ENCODE data around the gene GCAT. TPM values are rescaled to one million over a fixed set of nuclear protein-coding genes. Genes with fewer than 3 reads are reported as not detected.
A peak's percentile ranks its signal among the peaks of the same experiment; 100 is the strongest.

GCAT gene
- total and polyA plus RNA-seq, 9 of the 15 experiments (the other 6 are each of a cell fraction or from before 2014, with no cell fraction given): 1.9 to 69.9 (median 26.4) TPM

DNA sequence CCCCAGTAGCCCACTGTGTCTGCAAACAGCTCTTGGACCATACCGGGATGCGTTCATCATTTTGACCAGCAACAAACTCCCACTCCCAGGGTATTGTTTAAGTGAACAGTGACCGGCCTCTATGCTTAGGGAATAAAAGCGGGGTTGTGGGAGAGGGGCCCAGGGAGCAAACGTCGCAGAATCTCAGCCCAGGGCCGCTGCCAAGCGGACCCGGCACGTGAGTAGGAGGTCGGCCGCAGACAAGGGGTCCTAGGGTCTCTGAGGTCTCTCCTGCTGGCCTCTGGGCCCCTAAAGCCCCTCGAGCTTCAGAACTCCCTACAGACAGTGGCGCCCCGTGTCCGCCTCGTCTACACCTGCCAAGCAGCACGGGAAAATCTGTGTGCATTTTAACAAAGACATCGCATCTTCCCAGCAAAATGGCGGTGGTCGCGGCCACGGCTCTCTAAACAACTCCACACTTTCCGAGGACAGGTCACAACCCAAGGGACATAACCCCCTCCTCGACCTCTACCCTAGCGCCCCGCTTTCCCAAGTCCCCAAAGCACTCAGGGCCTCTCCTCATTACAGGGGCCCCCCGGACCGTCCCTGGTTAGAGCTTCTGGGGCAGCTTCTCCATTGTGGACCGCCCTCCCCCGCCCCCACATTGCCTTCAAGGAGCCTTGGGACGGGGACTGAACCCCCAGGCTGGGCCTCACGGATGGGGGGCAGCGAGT, 3.9 kb upstream of the GCAT start (continued):
- TF ChIP-seq, protein P1, sequence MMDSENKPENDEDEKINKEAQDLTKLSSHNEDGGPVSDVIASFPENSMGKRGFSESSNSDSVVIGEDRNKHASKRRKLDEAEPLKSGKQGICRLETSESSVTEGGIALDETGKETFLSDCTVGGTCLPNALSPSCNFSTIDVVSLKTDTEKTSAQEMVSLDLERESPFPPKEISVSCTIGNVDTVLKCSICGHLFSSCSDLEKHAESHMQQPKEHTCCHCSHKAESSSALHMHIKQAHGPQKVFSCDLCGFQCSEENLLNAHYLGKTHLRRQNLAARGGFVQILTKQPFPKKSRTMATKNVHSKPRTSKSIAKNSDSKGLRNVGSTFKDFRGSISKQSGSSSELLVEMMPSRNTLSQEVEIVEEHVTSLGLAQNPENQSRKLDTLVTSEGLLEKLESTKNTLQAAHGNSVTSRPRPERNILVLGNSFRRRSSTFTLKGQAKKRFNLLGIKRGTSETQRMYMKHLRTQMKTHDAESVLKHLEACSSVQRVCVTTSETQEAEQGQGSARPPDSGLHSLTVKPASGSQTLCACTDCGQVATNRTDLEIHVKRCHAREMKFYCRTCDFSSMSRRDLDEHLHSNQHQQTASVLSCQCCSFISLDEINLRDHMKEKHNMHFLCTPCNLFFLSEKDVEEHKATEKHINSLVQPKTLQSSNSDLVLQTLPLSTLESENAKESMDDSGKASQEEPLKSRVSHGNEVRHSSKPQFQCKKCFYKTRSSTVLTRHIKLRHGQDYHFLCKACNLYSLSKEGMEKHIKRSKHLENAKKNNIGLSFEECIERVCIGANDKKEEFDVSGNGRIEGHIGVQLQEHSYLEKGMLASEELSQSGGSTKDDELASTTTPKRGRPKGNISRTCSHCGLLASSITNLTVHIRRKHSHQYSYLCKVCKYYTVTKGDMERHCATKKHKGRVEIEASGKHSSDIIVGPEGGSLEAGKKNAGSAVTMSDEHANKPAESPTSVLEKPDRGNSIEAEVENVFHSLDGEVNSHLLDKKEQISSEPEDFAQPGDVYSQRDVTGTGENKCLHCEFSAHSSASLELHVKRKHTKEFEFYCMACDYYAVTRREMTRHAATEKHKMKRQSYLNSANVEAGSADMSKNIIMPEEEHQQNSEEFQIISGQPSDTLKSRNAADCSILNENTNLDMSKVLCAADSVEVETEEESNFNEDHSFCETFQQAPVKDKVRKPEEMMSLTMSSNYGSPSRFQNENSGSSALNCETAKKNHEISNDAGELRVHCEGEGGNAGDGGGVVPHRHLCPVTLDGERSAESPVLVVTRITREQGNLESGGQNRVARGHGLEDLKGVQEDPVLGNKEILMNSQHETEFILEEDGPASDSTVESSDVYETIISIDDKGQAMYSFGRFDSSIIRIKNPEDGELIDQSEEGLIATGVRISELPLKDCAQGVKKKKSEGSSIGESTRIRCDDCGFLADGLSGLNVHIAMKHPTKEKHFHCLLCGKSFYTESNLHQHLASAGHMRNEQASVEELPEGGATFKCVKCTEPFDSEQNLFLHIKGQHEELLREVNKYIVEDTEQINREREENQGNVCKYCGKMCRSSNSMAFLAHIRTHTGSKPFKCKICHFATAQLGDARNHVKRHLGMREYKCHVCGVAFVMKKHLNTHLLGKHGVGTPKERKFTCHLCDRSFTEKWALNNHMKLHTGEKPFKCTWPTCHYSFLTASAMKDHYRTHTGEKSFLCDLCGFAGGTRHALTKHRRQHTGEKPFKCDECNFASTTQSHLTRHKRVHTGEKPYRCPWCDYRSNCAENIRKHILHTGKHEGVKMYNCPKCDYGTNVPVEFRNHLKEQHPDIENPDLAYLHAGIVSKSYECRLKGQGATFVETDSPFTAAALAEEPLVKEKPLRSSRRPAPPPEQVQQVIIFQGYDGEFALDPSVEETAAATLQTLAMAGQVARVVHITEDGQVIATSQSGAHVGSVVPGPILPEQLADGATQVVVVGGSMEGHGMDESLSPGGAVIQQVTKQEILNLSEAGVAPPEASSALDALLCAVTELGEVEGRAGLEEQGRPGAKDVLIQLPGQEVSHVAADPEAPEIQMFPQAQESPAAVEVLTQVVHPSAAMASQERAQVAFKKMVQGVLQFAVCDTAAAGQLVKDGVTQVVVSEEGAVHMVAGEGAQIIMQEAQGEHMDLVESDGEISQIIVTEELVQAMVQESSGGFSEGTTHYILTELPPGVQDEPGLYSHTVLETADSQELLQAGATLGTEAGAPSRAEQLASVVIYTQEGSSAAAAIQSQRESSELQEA (IDR thresholded peaks at IDR 0.05; ENCODE audit: low read depth): no peak
- TF ChIP-seq, protein P2, sequence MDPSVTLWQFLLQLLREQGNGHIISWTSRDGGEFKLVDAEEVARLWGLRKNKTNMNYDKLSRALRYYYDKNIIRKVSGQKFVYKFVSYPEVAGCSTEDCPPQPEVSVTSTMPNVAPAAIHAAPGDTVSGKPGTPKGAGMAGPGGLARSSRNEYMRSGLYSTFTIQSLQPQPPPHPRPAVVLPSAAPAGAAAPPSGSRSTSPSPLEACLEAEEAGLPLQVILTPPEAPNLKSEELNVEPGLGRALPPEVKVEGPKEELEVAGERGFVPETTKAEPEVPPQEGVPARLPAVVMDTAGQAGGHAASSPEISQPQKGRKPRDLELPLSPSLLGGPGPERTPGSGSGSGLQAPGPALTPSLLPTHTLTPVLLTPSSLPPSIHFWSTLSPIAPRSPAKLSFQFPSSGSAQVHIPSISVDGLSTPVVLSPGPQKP (CRISPR knock-in tag; IDR thresholded peaks at IDR 0.05): no peak
- 0 out of 2 replicates have a peak, but pooled peaks have one; percentile 9 for TF ChIP-seq ZFX (CRISPR knock-in tag; IDR thresholded peaks at IDR 0.05)
- no peak for TF ChIP-seq KDM2B (CRISPR knock-in tag; IDR thresholded peaks at IDR 0.05)
- no peak for TF ChIP-seq RFX1 (IDR thresholded peaks at IDR 0.05)
- TF ChIP-seq PURB (CRISPR knock-in tag; IDR thresholded peaks at IDR 0.05; ENCODE audit: low read depth): no peak
- no peak for TF ChIP-seq BCOR (IDR thresholded peaks at IDR 0.05)
- TF ChIP-seq, protein P3, sequence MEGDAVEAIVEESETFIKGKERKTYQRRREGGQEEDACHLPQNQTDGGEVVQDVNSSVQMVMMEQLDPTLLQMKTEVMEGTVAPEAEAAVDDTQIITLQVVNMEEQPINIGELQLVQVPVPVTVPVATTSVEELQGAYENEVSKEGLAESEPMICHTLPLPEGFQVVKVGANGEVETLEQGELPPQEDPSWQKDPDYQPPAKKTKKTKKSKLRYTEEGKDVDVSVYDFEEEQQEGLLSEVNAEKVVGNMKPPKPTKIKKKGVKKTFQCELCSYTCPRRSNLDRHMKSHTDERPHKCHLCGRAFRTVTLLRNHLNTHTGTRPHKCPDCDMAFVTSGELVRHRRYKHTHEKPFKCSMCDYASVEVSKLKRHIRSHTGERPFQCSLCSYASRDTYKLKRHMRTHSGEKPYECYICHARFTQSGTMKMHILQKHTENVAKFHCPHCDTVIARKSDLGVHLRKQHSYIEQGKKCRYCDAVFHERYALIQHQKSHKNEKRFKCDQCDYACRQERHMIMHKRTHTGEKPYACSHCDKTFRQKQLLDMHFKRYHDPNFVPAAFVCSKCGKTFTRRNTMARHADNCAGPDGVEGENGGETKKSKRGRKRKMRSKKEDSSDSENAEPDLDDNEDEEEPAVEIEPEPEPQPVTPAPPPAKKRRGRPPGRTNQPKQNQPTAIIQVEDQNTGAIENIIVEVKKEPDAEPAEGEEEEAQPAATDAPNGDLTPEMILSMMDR (IDR thresholded peaks at IDR 0.05 in 2 of 3, conservative IDR thresholded peaks at IDR 0.05 in 1 of 3; ENCODE audit: insufficient read depth in 2 of 3, low read depth in 1 of 3, low read length in 3 of 3): no peak
- TF ChIP-seq, protein P4, sequence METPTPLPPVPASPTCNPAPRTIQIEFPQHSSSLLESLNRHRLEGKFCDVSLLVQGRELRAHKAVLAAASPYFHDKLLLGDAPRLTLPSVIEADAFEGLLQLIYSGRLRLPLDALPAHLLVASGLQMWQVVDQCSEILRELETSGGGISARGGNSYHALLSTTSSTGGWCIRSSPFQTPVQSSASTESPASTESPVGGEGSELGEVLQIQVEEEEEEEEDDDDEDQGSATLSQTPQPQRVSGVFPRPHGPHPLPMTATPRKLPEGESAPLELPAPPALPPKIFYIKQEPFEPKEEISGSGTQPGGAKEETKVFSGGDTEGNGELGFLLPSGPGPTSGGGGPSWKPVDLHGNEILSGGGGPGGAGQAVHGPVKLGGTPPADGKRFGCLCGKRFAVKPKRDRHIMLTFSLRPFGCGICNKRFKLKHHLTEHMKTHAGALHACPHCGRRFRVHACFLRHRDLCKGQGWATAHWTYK (CRISPR knock-in tag; IDR thresholded peaks at IDR 0.05): no peak
- no peak for TF ChIP-seq ZBTB8A (IDR thresholded peaks at IDR 0.05; ENCODE audit: partially characterized antibody)
